Uterus (tissue), 2 donors: ENCODE data around the gene PRRC2A.

Source experiments
- POLR2A ChIP-seq, 2 donors: fragments of 450-650 bp; IDR thresholded peaks; one replicate each; pipeline ENCODE4 v1.6.1; 2016; ENCODE audit warnings: antibody characterized with exemption in 2 of 2, mild to moderate bottlenecking in 1 of 2, moderate library complexity in 1 of 2
- TF ChIP-seq, protein P1 (sequence below), 4 experiments: fragments of 200-600 bp in 2 of 4; fragments of 450-650 bp in 2 of 4; sonication (generic) in 2 of 4; IDR thresholded peaks; one replicate each; pipeline ENCODE4 v1.5.1; 2016 to 2019; ENCODE audit warnings: antibody characterized with exemption in 4 of 4, mild to moderate bottlenecking in 2 of 4, moderate library complexity in 1 of 4

DNA sequence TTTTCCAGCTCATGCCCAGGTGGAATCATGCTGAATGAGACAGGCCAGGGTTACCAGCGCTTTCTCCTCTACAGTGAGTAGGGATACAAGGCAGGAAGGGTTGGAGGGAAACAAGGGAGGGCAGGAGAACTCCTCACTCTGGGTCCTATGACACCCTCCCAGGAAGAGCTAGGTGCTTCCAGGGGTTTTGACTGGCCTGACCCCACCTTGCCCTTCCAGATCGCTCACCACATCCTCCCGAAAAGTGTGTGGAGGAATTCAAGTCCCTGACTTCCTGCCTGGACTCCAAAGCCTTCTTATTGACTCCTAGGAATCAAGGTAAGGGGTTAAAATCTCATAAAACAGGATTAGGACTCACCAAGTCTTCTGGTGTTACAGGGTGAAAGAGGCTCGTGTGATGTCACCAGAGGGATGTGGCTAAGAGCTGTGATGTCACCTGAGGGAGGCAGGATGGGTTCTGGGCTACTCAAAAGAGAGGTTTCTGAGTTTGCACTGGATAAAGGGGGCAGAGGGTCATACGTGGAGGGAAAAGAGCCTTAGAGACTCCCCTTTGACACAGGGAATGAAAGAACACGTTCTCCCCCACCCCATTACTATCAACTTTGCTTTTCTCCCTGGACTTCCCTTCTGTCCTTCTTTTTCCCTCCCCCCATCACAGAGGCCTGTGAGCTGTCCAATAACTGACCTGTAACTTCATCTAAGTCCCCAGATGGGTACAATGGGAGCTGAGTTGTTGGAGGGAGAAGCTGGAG is 37.1 kb downstream of the PRRC2A start:
- TF ChIP-seq, protein P1, sequence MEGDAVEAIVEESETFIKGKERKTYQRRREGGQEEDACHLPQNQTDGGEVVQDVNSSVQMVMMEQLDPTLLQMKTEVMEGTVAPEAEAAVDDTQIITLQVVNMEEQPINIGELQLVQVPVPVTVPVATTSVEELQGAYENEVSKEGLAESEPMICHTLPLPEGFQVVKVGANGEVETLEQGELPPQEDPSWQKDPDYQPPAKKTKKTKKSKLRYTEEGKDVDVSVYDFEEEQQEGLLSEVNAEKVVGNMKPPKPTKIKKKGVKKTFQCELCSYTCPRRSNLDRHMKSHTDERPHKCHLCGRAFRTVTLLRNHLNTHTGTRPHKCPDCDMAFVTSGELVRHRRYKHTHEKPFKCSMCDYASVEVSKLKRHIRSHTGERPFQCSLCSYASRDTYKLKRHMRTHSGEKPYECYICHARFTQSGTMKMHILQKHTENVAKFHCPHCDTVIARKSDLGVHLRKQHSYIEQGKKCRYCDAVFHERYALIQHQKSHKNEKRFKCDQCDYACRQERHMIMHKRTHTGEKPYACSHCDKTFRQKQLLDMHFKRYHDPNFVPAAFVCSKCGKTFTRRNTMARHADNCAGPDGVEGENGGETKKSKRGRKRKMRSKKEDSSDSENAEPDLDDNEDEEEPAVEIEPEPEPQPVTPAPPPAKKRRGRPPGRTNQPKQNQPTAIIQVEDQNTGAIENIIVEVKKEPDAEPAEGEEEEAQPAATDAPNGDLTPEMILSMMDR (IDR thresholded peaks at IDR 0.05): no peak
- no peak for TF ChIP-seq POLR2A (IDR thresholded peaks at IDR 0.05)
